HepG2 (cell line): ENCODE results near the gene PTPA. TPM values are rescaled to one million over a fixed set of nuclear protein-coding genes. Genes with fewer than 3 reads are reported as not detected.
A peak's percentile ranks its signal among the peaks of the same experiment; 100 is the strongest.

ENCODE experiments used
- AGO2 ChIP-seq: fragments of 200-400 bp; formaldehyde crosslinking; optimal IDR thresholded peaks from 2 replicates; pipeline ENCODE3; 2017; ENCODE audit warnings: mild to moderate bottlenecking, low read depth, low read length, moderate library complexity
- ATRX ChIP-seq: sonication (generic); formaldehyde crosslinking; IDR thresholded peaks from 2 replicates; pipeline ENCODE4 v1.4.0; 2020; ENCODE audit warnings: missing genetic modification reagents, borderline replicate concordance
- CAMTA2 ChIP-seq: sonication (generic); formaldehyde crosslinking; IDR thresholded peaks from 2 replicates; pipeline ENCODE4 v1.4.0; 2020; ENCODE audit warnings: mild to moderate bottlenecking, missing genetic modification reagents, borderline replicate concordance
- DMAP1 ChIP-seq: IDR thresholded peaks from 2 replicates; pipeline ENCODE4 v1.6.1; 2016
- DNMT3B ChIP-seq: conservative IDR thresholded peaks from 2 replicates; pipeline ENCODE4 v1.6.1; 2016; ENCODE audit warnings: missing biosample characterization, control low read depth
- DPF2 ChIP-seq: sonication (generic); formaldehyde crosslinking; IDR thresholded peaks from 2 replicates; pipeline ENCODE4 v1.4.0; 2020; ENCODE audit warnings: mild to moderate bottlenecking, low read depth, missing genetic modification reagents, borderline replicate concordance
- ELK4 ChIP-seq: sonication (generic); formaldehyde crosslinking; IDR thresholded peaks from 2 replicates; pipeline ENCODE4 v1.9.0; 2021; ENCODE audit warnings: missing genetic modification reagents, borderline replicate concordance
- FOSL1 ChIP-seq: sonication (generic); formaldehyde crosslinking; IDR thresholded peaks from 2 replicates; pipeline ENCODE4 v1.9.0; 2021; ENCODE audit warnings: missing genetic modification reagents, borderline replicate concordance
- FOSL2 ChIP-seq: sonication (generic); formaldehyde crosslinking; IDR thresholded peaks from 2 replicates; pipeline ENCODE4 v1.4.0; 2020; ENCODE audit warnings: missing genetic modification reagents
- HHEX ChIP-seq: IDR thresholded peaks from 2 replicates; pipeline ENCODE4 v1.6.1; 2016; ENCODE audit warnings: control low read depth
- HIVEP1 ChIP-seq: sonication (generic); formaldehyde crosslinking; IDR thresholded peaks from 2 replicates; pipeline ENCODE4 v1.4.0; 2020; ENCODE audit warnings: mild to moderate bottlenecking, missing genetic modification reagents
- KDM1A ChIP-seq: IDR thresholded peaks from 2 replicates; pipeline ENCODE4 v1.6.1; 2016; ENCODE audit warnings: missing compliant biosample characterization
- MED13 ChIP-seq: sonication (generic); formaldehyde crosslinking; IDR thresholded peaks from 2 replicates; pipeline ENCODE4 v1.5.0; 2020; ENCODE audit warnings: missing genetic modification reagents
- PAXIP1 ChIP-seq: sonication (generic); formaldehyde crosslinking; conservative IDR thresholded peaks from 2 replicates; pipeline ENCODE4 v1.4.0; 2020; ENCODE audit warnings: mild to moderate bottlenecking, missing genetic modification reagents, moderate library complexity
- PHF8 ChIP-seq: sonication (generic); formaldehyde crosslinking; IDR thresholded peaks from 2 replicates; pipeline ENCODE4 v1.5.0; 2020; ENCODE audit warnings: missing genetic modification reagents
- POLR2G ChIP-seq: fragments of 200-400 bp; formaldehyde crosslinking; IDR thresholded peaks from 2 replicates; pipeline ENCODE4 v1.6.1; 2018; ENCODE audit warnings: mild to moderate bottlenecking, low read depth, low read length, moderate library complexity
- SMAD1 ChIP-seq: sonication (generic); formaldehyde crosslinking; IDR thresholded peaks from 2 replicates; pipeline ENCODE4 v1.4.0; 2020; ENCODE audit warnings: missing genetic modification reagents, low read depth, mild to moderate bottlenecking, borderline replicate concordance
- STAG1 ChIP-seq: sonication (generic); formaldehyde crosslinking; IDR thresholded peaks from 2 replicates; pipeline ENCODE4 v1.4.0; 2020; ENCODE audit warnings: missing genetic modification reagents
- TP53 ChIP-seq: sonication (generic); formaldehyde crosslinking; conservative IDR thresholded peaks from 2 replicates; pipeline ENCODE4 v1.4.0; 2020; ENCODE audit warnings: missing genetic modification reagents
- ZC3H13 ChIP-seq: sonication (generic); formaldehyde crosslinking; IDR thresholded peaks from 2 replicates; pipeline ENCODE4 v1.8.1; 2023; ENCODE audit warnings: mild to moderate bottlenecking, missing genetic modification reagents, moderate library complexity
- ZNF275 ChIP-seq: sonication (generic); formaldehyde crosslinking; IDR thresholded peaks from 2 replicates; pipeline ENCODE4 v1.8.0; 2022; ENCODE audit warnings: missing genetic modification reagents, mild to moderate bottlenecking, inconsistent platforms, borderline replicate concordance
- ZNF570 ChIP-seq: sonication (generic); formaldehyde crosslinking; IDR thresholded peaks from 2 replicates; pipeline ENCODE4 v1.4.0; 2020; ENCODE audit warnings: mild to moderate bottlenecking, missing genetic modification reagents, borderline replicate concordance
- polyA plus RNA-seq, 8 experiments: library from polyadenylated mRNA; depleted of rRNA in 3 of 8; stranded (reverse) in 7 of 8; unstranded in 1 of 8; fragments of >200 nt; fragmentation: Illumina TruSeq in 4 of 8; extraction: Trizol in 4 of 8; gene quantifications; 2 replicates each; pipeline versions ENCODE4 v1.2.1 to v1.2.3, GENCODE V29; 2011 to 2016; ENCODE audit warnings: low read depth in 4 of 8, missing spikeins in 1 of 8, mixed read lengths in 1 of 8; ENCODE audit not compliant: insufficient read depth in 1 of 8
- total RNA-seq, 5 experiments: library from RNA; depleted of rRNA; stranded (reverse); fragments of >200 nt; fragmentation: Illumina TruSeq; extraction: Trizol; gene quantifications; 2 replicates each; pipeline ENCODE4 v1.2.3, GENCODE V29; 2016; ENCODE audit warnings: low read depth in 1 of 5
- TF ChIP-seq, protein P1 (sequence below): IDR thresholded peaks from 2 replicates; pipeline ENCODE4 v1.6.1; 2016; ENCODE audit warnings: missing biosample characterization, missing genetic modification reagents, low read depth
- TF ChIP-seq, protein P2 (sequence below): sonication (generic); formaldehyde crosslinking; IDR thresholded peaks from 2 replicates; pipeline ENCODE4 v1.4.0; 2020; ENCODE audit warnings: mild to moderate bottlenecking, missing genetic modification reagents

Gene PTPA
- total and polyA plus RNA-seq, 2 of the 13 experiments (the other 11 are each of a cell fraction or from before 2014, with no cell fraction given): 79.3 to 105 TPM

DNA sequence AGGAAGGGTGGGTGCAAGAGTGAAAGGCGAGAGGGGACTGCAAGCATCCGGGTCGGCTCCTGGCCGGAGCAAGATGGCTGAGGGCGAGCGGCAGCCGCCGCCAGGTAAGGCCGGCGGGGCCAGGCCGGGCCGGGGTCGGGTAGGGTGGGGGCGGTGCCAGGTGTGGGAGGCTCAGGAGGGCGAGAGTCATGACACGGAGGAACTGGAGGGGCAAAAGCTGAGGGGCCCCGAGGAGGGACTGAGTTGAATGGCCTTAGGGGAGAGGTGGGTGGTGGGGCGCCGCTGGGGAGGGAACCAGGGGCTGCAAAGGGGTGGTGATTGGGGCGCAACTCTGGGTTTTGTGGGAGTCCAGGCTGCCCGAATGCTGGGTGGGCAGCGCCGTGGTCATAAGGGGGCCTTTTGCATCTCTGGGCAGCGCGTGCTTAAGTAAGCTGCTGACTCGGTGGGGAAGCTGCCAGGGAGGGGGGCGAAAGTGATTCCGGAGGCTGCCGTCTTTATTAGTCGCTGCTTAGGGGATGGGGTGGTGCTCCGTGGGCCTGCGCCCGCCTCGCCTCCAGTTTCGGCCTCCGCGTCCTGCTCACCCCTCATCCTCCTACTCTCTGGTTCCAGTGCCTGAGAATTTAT lies 425 bp downstream of the PTPA start (continued):
- peak; percentile 13; the same call in 1 of the 2 replicates for TF ChIP-seq PHF8 (CRISPR knock-in tag)
- TF ChIP-seq HIVEP1 (CRISPR knock-in tag): no peak
- TF ChIP-seq ATRX: no peak
- TF ChIP-seq MED13: no peak
- TF ChIP-seq POLR2G: no peak
- no peak for TF ChIP-seq TP53 (CRISPR knock-in tag)
- peak; percentile 43; the same call in 1 of the 2 replicates for TF ChIP-seq DMAP1 (CRISPR knock-in tag)
- TF ChIP-seq CAMTA2 (CRISPR knock-in tag): 0 out of 2 replicates have a peak, but pooled peaks have one; percentile 38
- TF ChIP-seq ELK4 (CRISPR knock-in tag): no peak
- no peak for TF ChIP-seq PAXIP1
- no peak for TF ChIP-seq KDM1A (CRISPR knock-in tag)
- TF ChIP-seq ZC3H13 (CRISPR knock-in tag): no peak
- no peak for TF ChIP-seq SMAD1 (CRISPR knock-in tag)
- no peak for TF ChIP-seq FOSL1
- no peak for TF ChIP-seq ZNF570 (CRISPR knock-in tag)
- no peak for TF ChIP-seq STAG1 (CRISPR knock-in tag)
- no peak for TF ChIP-seq FOSL2 (CRISPR knock-in tag)
- TF ChIP-seq HHEX (CRISPR knock-in tag): no peak
- no peak for TF ChIP-seq DPF2 (CRISPR knock-in tag)
- peak; percentile 73; the same call in 1 of the 2 replicates for TF ChIP-seq ZNF275 (CRISPR knock-in tag)
- TF ChIP-seq DNMT3B (CRISPR knock-in tag): no peak
- TF ChIP-seq, protein P1, sequence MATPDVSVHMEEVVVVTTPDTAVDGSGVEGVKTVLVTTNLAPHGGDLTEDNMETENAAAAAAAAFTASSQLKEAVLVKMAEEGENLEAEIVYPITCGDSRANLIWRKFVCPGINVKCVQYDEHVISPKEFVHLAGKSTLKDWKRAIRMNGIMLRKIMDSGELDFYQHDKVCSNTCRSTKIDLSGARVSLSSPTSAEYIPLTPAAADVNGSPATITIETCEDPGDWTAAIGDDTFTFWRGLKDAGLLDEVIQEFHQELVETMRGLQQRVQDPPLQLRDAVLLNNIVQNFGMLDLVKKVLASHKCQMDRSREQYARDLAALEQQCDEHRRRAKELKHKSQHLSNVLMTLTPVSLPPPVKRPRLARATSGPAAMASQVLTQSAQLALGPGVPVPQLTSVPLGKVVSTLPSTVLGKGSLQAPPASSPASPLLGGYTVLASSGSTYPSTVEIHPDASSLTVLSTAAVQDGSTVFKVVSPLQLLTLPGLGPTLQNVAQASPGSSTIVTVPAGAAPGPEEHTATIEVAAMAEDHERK: no peak
- TF ChIP-seq, protein P2, sequence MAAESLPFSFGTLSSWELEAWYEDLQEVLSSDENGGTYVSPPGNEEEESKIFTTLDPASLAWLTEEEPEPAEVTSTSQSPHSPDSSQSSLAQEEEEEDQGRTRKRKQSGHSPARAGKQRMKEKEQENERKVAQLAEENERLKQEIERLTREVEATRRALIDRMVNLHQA (CRISPR knock-in tag): no peak
- peak; percentile 74 for TF ChIP-seq AGO2
